ENCODE data around the gene NCK2. TPM values are rescaled to one million over a fixed set of nuclear protein-coding genes. Genes with fewer than 3 reads are reported as not detected.

NCK2 gene
- total and polyA plus RNA-seq, 2 experiments from 2014 or later, result 72.6 to 100 TPM

DNA sequence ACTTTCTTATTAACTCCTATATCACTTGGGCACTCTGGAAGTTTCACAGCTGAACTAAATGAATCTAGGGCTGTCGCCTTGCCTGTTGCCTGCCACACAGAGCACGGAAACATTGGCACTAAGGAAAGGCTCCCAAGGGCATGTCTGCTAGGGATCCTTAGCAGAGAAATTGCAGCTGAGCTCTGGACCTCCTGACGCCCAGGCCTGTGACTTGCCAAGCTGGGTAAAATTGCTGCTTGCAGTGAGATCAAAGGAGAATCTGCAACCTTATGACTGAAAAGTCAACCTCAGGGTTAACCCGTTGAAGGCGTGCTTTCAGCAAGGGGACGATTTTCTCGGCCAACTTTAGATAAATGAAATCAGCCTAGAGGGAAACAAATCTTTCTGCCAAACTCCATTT lies 189.8 kb downstream of the NCK2 start:
- TF ChIP-seq CTCF (IDR thresholded peaks at IDR 0.05; ENCODE audit: poor library complexity) (no peak), EZH2 (IDR thresholded peaks at IDR 0.05; ENCODE audit: borderline replicate concordance) (no peak)
- no peaks in the 10 kb centered on the region for H3K9me2 ChIP-seq (replicated peaks; ENCODE audit: insufficient read depth)
- no peak overlapping the region for H2AFZ ChIP-seq
- H3K27ac ChIP-seq, result peak overlapping the region; percentile 59
- H3K27me3 ChIP-seq, result no peaks in the 10 kb centered on the region
- H4K20me1 ChIP-seq (ENCODE audit: insufficient read depth, poor library complexity, severe bottlenecking), result no peaks in the 10 kb centered on the region
- peak overlapping the region; percentile 2 for H3K4me2 ChIP-seq
- H3K36me3 ChIP-seq (replicated peaks; ENCODE audit: insufficient read depth, low read depth), result no peaks in the 10 kb centered on the region
- H3K4me3 ChIP-seq, result no peak overlapping the region
- 17% methylated on average over 7 of the region's 7 CpGs for WGBS (ENCODE audit: low lambda C conversion rate, missing lambda C conversion rate)
- peak; percentile 44 for DNase-seq (ENCODE audit: low spot score)
- peaks cover 6% of the 10 kb centered on the region for H3K4me1 ChIP-seq (ENCODE audit: insufficient read depth)
- H3K9me3 ChIP-seq (ENCODE audit: low read depth), result no peaks in the 10 kb centered on the region
- no peaks in the 10 kb centered on the region for H3K79me2 ChIP-seq

- H3K9me3 ChIP-seq (ENCODE audit: low read depth), result no peaks in the 10 kb centered on the region
- no peak for DNase-seq (ENCODE audit: low spot score)
- no peak overlapping the region for H3K4me3 ChIP-seq
- H3K36me3 ChIP-seq (replicated peaks; ENCODE audit: insufficient read depth, low read depth), result no peaks in the 10 kb centered on the region
- H3K4me1 ChIP-seq (ENCODE audit: insufficient read depth), result peaks cover 6% of the 10 kb centered on the region
- no peaks in the 10 kb centered on the region for H3K9me2 ChIP-seq (replicated peaks; ENCODE audit: insufficient read depth)
- H2AFZ ChIP-seq, result no peak overlapping the region
- WGBS (ENCODE audit: low lambda C conversion rate, missing lambda C conversion rate), result 59% methylated on average over 3 of the region's 3 CpGs
- H3K79me2 ChIP-seq, result no peaks in the 10 kb centered on the region
- H3K4me2 ChIP-seq, result peak overlapping the region; percentile 2
- H4K20me1 ChIP-seq (ENCODE audit: insufficient read depth, poor library complexity, severe bottlenecking), result no peaks in the 10 kb centered on the region
- no peaks in the 10 kb centered on the region for H3K27me3 ChIP-seq
- H3K27ac ChIP-seq, result peak overlapping the region; percentile 59
- no peak for TF ChIP-seq EZH2 (IDR thresholded peaks at IDR 0.05; ENCODE audit: borderline replicate concordance)
- no peak for TF ChIP-seq CTCF (IDR thresholded peaks at IDR 0.05; ENCODE audit: poor library complexity)
- no peak for TF ChIP-seq EZH2phosphoT487 (IDR thresholded peaks at IDR 0.05; ENCODE audit: low read depth, severe bottlenecking, unreplicated experiment)
Observed at GRCh38 chr2:105935063-105935462, 190.4 kb downstream of the NCK2 start.

DNA sequence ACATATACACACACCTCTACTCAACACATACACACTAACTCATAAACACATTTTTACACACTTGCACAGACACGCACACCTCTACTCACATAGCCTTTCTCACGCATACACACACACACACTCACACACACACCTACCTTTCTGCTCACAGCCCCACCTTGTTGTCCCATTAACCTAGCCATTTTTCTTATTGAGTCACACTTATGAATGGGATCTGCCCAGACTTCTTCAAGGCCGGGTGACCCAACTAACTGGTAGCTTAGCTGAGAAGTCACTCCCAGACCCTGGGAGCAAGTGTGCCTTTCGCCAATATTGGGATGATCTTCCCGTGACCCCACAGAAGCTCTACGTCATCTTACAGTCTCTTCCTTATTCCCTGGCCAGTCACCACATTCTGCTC lies 192.2 kb downstream of the NCK2 start:
- no peaks in the 10 kb centered on the region for H3K79me2 ChIP-seq
- no peak overlapping the region for H2AFZ ChIP-seq
- H3K4me3 ChIP-seq, result no peak overlapping the region
- WGBS (ENCODE audit: low lambda C conversion rate, missing lambda C conversion rate), result 97% methylated on average over 6 of the region's 6 CpGs
- H3K9me2 ChIP-seq (replicated peaks; ENCODE audit: insufficient read depth), result no peaks in the 10 kb centered on the region
- H4K20me1 ChIP-seq (ENCODE audit: insufficient read depth, poor library complexity, severe bottlenecking), result no peaks in the 10 kb centered on the region
- peaks cover 6% of the 10 kb centered on the region for H3K4me1 ChIP-seq (ENCODE audit: insufficient read depth)
- no peak for TF ChIP-seq CTCF (IDR thresholded peaks at IDR 0.05; ENCODE audit: poor library complexity)
- TF ChIP-seq EZH2phosphoT487 (IDR thresholded peaks at IDR 0.05; ENCODE audit: low read depth, severe bottlenecking, unreplicated experiment), result no peak
- no peak for TF ChIP-seq EZH2 (IDR thresholded peaks at IDR 0.05; ENCODE audit: borderline replicate concordance)
- H3K27me3 ChIP-seq, result no peaks in the 10 kb centered on the region
- no peaks in the 10 kb centered on the region for H3K9me3 ChIP-seq (ENCODE audit: low read depth)
- no peak for DNase-seq (ENCODE audit: low spot score)
- no peaks in the 10 kb centered on the region for H3K36me3 ChIP-seq (replicated peaks; ENCODE audit: insufficient read depth, low read depth)
- H3K27ac ChIP-seq, result no peak overlapping the region
- no peak overlapping the region for H3K4me2 ChIP-seq
